Measurements from ENCODE around the gene RALB.
A peak's percentile ranks its signal among the peaks of the same experiment; 100 is the strongest.
"Not testable (repeated sequence)": the region's sequence is repeated elsewhere in the genome, so short reads cannot be mapped to it uniquely, and the experiment has no call there.

The RALB gene

DNA sequence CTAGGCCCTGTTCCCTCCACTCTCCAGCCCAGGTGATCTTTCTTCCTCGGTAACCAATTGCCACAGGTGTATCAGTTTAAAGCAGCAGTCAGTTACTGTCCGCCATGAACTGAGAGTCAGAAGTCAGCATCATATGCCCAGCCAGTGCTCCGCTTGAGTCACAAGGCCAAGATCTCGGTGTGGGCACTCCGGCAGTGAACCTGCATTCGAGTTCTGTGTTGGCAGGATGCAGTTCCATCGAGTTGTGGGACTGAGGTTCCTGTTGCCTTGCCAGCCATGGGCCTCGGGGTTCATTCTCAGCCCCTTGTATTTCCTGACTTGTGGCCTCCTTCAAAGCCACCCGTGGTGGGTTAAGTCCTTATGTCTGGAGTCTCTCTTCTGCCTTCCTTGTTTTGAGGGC is 26.3 kb upstream of the RALB start:
- no peaks in the 10 kb centered on the region for H3K9me3 ChIP-seq (ENCODE audit: control insufficient read depth in 1 of 2, low read length in 2 of 2)
- H3K36me3 ChIP-seq (ENCODE audit: control insufficient read depth in 1 of 2, insufficient read depth in 2 of 2, low read length in 2 of 2), result no peaks in the 10 kb centered on the region
- H3K4me1 ChIP-seq (ENCODE audit: control insufficient read depth in 1 of 2, insufficient read depth in 2 of 2, low read length in 2 of 2), result peaks cover 4 to 15% of the 10 kb centered on the region in 2 donors
- H3K27ac ChIP-seq (ENCODE audit: low read length), result no peak overlapping the region
- no peaks in the 10 kb centered on the region for H3K27me3 ChIP-seq (ENCODE audit: low read depth, low read length)
- H3K4me3 ChIP-seq (ENCODE audit: low read depth in 1 of 2, low read length in 2 of 2), result no peak overlapping the region

DNA sequence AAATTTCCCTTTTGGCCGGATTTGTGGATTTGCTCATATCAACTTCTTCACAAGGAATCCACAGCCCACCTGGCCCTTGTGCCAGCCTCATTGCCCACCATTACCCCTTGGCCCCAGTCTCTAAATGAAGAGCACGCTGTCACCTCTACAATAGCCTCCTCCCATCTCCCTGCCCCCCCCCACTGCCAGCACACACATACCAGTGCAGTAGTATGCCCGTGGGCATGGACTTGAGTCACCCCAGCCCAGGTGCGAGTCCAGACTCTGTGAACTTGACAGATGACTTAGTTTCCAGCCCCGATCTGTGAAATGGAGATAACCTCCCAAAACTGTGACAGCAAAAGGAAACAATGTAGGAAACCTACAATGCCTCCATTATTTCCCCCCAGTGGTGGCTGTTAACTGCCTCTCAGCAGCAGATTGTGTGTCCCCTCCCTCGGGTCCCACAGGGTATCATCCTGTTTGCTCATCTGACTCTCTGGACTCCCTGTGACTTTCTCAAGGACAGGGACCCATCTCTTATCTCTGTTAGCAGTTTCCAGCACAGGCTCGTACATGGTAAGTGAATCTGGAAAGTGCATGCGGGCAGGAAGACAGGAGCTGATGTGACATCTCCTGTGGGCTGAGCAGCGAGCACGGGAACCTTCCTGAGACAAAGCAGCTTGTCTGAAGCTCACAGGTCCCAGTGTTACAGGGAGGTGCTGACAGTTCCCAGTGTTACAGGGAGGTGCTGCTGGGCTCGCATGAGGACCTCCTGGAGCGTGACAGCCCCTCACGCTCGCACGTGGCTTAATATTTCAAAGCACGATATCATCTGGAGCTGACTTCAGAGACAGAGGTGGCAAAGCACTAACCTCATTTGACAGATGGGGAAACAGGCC is 25.3 kb upstream of the RALB start:
- Histone ChIP-seq H3K4me1 (ENCODE audit: control insufficient read depth in 1 of 2, insufficient read depth in 2 of 2, low read length in 2 of 2) (peaks cover 0 to 5% of the 10 kb centered on the region in 2 donors), H3K27me3 (ENCODE audit: low read depth, low read length) (no peaks in the 10 kb centered on the region), H3K9me3 (ENCODE audit: control insufficient read depth in 1 of 2, low read length in 2 of 2) (no peaks in the 10 kb centered on the region), H3K4me3 (ENCODE audit: low read depth in 1 of 2, low read length in 2 of 2) (no peak overlapping the region), H3K36me3 (ENCODE audit: control insufficient read depth in 1 of 2, insufficient read depth in 2 of 2, low read length in 2 of 2) (no peaks in the 10 kb centered on the region), H3K27ac (ENCODE audit: low read length) (no peak overlapping the region)

DNA sequence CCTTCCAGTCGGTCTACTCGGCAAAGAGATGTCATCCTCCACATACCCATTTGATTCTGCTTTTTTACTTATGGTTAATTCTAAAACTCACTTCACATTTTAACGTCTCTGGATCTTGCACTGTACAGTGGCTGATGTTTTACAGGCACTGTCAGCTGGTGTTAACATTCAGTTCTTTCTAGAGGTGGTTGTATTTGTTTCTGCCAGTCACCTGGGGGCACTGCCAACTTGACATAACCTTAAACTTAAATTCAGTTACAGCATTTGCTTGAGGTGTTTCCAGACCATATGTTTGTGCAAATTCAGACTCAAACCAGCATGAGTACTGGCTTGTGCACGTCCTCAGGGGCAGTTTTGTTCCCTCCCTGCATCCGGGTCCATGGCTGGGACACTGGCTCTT is 24.1 kb upstream of the RALB start:
- Histone ChIP-seq H3K27me3 (ENCODE audit: low read depth, low read length) (no peaks in the 10 kb centered on the region), H3K4me3 (ENCODE audit: low read depth in 1 of 2, low read length in 2 of 2) (no peak overlapping the region), H3K9me3 (ENCODE audit: control insufficient read depth in 1 of 2, low read length in 2 of 2) (no peaks in the 10 kb centered on the region), H3K4me1 (ENCODE audit: control insufficient read depth in 1 of 2, insufficient read depth in 2 of 2, low read length in 2 of 2) (peaks cover 0 to 10% of the 10 kb centered on the region in 2 donors), H3K27ac (ENCODE audit: low read length) (no peak overlapping the region), H3K36me3 (ENCODE audit: control insufficient read depth in 1 of 2, insufficient read depth in 2 of 2, low read length in 2 of 2) (no peaks in the 10 kb centered on the region)

DNA sequence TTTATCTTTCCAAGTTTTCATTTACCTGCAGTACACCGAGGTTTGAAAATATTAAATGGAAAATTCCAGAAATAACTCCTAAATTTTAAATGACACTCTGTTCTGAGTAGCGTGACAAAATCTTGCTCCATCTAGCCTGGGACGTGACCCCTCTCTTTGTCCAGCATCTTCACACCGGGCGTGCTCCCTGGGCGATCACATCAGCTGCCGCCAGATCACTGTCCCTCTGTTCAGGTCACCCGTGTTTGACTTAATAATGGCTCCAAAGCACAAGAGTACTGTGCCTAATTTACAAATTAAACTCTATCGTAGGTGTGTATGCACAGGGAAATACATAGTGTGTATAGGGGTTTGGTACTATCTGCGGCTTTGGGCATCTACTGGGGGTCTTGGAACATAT is 23.3 kb upstream of the RALB start:
- Histone ChIP-seq H3K27me3 (ENCODE audit: low read depth, low read length) (no peaks in the 10 kb centered on the region), H3K4me1 (ENCODE audit: control insufficient read depth in 1 of 2, insufficient read depth in 2 of 2, low read length in 2 of 2) (peaks cover 0 to 10% of the 10 kb centered on the region in 2 donors), H3K36me3 (ENCODE audit: control insufficient read depth in 1 of 2, insufficient read depth in 2 of 2, low read length in 2 of 2) (no peaks in the 10 kb centered on the region), H3K4me3 (ENCODE audit: low read depth in 1 of 2, low read length in 2 of 2) (no peak overlapping the region), H3K27ac (ENCODE audit: low read length) (no peak overlapping the region), H3K9me3 (ENCODE audit: control insufficient read depth in 1 of 2, low read length in 2 of 2) (no peaks in the 10 kb centered on the region)

DNA sequence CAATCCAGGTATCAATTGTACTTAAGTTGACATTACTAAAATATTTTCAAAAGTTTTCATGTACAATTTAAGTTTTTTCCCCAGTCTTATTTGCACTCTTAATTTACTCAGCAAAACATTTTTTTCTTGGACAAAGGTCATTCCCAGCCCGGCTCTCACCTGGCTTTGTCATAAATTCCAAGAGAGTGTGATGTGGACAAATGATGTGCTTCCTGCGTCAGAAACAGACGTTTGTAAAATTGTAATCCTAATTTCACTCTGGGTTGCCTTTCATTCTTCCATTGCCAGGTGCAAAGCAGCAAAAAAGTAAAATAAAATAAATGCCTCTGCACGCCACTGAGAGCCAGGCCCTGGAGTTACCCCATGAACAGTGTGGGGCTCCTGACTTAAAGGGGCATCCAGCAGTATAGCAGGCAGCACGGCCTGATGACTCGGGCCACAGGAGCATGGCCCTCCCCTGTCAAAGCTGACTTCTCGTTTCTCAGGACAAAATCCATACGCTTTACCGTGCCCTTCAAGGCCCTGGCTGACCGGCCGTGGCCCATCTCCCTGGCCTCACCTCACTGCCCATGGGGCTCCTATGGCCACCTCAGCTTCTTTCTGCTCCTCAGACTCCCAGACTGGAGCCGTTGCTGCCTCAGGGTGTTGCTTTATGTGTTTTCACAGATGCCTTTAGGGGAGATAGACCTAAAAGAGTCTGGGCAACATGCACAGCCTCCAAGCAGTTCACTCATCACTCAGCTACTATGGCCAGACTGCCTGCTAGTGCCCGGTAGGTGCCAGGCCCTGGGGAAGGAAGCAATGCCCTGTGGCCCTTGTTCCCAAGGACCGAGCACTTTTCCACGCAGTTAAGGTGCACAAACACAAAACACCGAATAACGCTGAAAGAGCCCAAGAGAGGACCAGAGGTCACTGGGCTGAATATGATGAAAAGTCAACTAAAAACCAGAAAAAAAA is 21.9 kb upstream of the RALB start:
- Histone ChIP-seq H3K4me3 (ENCODE audit: low read depth in 1 of 2, low read length in 2 of 2) (peak overlapping the region in 1 of 2 donors; percentile 81), H3K4me1 (ENCODE audit: control insufficient read depth in 1 of 2, insufficient read depth in 2 of 2, low read length in 2 of 2) (peaks cover 0 to 10% of the 10 kb centered on the region in 2 donors), H3K27ac (ENCODE audit: low read length) (peak overlapping the region; percentile 84), H3K9me3 (ENCODE audit: control insufficient read depth in 1 of 2, low read length in 2 of 2) (no peaks in the 10 kb centered on the region), H3K36me3 (ENCODE audit: control insufficient read depth in 1 of 2, insufficient read depth in 2 of 2, low read length in 2 of 2) (no peaks in the 10 kb centered on the region), H3K27me3 (ENCODE audit: low read depth, low read length) (no peaks in the 10 kb centered on the region)

DNA sequence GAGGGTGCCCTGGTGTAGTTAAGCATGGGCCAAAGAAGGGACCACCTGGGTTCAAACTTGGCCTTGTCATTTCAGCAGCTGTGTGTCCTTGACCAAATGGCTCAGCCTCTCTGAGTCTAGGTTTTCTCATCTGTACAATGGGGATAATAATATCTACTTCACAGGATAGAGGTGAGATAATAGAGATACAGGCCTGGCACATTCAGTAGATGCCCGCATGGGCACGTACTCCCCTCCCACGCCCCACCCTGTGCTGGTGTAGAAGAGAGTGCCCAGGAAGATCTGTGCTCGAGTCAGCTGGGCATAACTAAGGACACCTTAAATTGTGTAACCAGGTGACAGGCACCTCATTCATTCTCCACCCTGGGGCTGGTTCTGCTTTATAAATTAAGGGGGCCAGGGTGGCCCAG is 21.1 kb upstream of the RALB start:
- H3K27me3 ChIP-seq (ENCODE audit: low read depth, low read length), result no peaks in the 10 kb centered on the region
- H3K9me3 ChIP-seq (ENCODE audit: control insufficient read depth in 1 of 2, low read length in 2 of 2), result no peaks in the 10 kb centered on the region
- peak overlapping the region; percentile 84 for H3K27ac ChIP-seq (ENCODE audit: low read length)
- H3K36me3 ChIP-seq (ENCODE audit: control insufficient read depth in 1 of 2, insufficient read depth in 2 of 2, low read length in 2 of 2), result no peaks in the 10 kb centered on the region
- H3K4me1 ChIP-seq (ENCODE audit: control insufficient read depth in 1 of 2, insufficient read depth in 2 of 2, low read length in 2 of 2), result peaks cover 0 to 10% of the 10 kb centered on the region in 2 donors
- peak overlapping the region; percentile 55 to 81 for H3K4me3 ChIP-seq (ENCODE audit: low read depth in 1 of 2, low read length in 2 of 2)

DNA sequence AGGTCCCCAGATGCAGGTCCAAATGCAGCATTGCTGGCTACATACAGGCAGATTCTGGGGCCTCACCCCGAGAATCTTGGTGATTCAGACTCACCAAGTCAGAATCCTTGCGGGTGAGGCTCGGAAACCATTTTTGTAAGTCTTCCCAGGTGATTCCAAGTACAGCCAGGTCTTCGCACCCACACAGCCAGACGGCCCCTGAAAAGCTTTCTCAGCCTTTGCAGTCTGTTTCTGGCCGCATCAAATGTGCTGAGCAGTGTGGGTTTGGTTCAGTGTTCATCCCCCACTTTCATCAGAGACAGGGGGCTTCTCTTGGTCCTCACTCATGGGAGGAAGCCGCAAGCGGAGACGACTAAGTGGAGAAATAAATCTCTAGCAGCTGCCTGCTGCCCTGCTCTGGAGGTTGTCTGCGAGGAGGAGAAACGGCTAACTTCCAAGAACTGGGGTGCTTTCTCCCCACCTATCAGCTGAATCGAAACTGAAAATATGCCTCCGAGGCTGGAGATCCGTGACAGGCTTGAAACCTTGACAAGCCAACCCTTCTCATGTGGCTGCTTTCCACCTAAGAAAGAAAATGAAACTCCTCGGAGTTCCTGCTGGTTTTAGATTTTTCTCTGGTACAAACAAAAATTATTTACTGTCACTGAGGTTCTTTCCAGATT is 20.5 kb upstream of the RALB start:
- Histone ChIP-seq H3K9me3 (ENCODE audit: control insufficient read depth in 1 of 2, low read length in 2 of 2) (no peaks in the 10 kb centered on the region), H3K4me3 (ENCODE audit: low read depth in 1 of 2, low read length in 2 of 2) (peak overlapping the region; percentile 55 to 81), H3K36me3 (ENCODE audit: control insufficient read depth in 1 of 2, insufficient read depth in 2 of 2, low read length in 2 of 2) (no peaks in the 10 kb centered on the region), H3K27ac (ENCODE audit: low read length) (peak overlapping the region; percentile 84), H3K27me3 (ENCODE audit: low read depth, low read length) (no peaks in the 10 kb centered on the region), H3K4me1 (ENCODE audit: control insufficient read depth in 1 of 2, insufficient read depth in 2 of 2, low read length in 2 of 2) (peaks cover 0 to 10% of the 10 kb centered on the region in 2 donors)

DNA sequence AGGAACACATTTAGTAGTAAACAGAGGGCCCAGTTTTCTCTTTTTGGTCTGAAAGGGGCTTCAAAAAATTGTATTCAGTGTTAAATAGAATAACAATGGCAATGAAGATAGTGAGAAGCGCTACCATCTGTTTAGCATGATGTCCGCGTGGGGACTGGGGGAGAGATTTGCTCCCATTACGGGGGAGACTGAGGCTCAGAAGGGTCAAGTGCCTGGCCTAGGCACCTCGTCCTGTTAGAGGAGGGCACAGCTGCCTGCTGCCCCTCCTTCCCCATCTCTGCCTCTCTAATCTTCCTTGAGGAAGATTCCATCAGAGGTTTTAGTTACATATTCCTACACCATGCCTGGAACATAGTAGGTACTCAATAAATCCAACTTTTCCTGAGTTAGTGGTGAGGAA is 19.4 kb upstream of the RALB start:
- Histone ChIP-seq H3K27ac (ENCODE audit: low read length) (no peak overlapping the region), H3K9me3 (ENCODE audit: control insufficient read depth in 1 of 2, low read length in 2 of 2) (no peaks in the 10 kb centered on the region), H3K36me3 (ENCODE audit: control insufficient read depth in 1 of 2, insufficient read depth in 2 of 2, low read length in 2 of 2) (no peaks in the 10 kb centered on the region), H3K4me1 (ENCODE audit: control insufficient read depth in 1 of 2, insufficient read depth in 2 of 2, low read length in 2 of 2) (peaks cover 0 to 10% of the 10 kb centered on the region in 2 donors), H3K27me3 (ENCODE audit: low read depth, low read length) (no peaks in the 10 kb centered on the region), H3K4me3 (ENCODE audit: low read depth in 1 of 2, low read length in 2 of 2) (no peak overlapping the region)

DNA sequence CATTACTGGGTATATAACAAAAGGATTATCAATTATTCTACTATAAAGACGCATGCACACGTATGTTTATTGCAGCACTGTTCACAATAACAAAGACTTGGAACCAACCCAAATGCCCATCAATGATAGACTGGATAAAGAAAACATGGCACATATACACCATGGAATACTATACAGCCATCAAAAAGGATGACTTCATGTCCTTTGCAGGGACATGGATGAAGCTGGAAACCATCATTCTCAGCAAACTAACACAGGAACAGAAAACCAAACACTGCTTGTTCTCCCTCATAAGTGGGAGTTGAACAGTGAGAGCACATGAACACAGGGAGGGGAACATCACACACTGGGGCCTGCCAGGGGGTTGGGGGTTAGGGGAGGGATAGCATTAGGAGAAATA is 17.5 kb upstream of the RALB start:
- H3K4me1 ChIP-seq (ENCODE audit: control insufficient read depth in 1 of 2, insufficient read depth in 2 of 2, low read length in 2 of 2), result peaks cover 6 to 10% of the 10 kb centered on the region in 2 donors
- H3K9me3 ChIP-seq (ENCODE audit: control insufficient read depth in 1 of 2, low read length in 2 of 2); H3K27me3 ChIP-seq (ENCODE audit: low read depth, low read length); H3K36me3 ChIP-seq (ENCODE audit: control insufficient read depth in 1 of 2, insufficient read depth in 2 of 2, low read length in 2 of 2); H3K27ac ChIP-seq (ENCODE audit: low read length); H3K4me3 ChIP-seq (ENCODE audit: low read depth in 1 of 2, low read length in 2 of 2): not testable (repeated sequence)

DNA sequence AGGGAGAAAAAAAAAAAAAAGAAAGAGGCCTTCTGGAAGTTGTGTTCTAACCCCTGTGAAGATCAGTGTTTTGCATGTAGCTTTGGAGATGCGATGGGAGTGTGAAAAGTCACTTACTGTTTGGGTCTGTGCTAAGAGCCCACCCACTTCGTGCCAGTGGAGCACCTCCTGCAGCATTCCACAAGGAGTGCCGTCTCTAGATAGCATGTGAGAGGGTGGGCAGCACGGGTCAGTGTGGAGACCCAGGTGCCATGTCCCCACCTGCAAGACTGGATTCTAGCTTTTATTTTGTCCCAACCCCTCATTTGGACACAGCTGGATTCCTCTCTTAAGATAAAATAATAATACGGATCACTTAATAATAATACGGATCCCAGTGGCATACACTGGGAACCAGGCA is 17.0 kb upstream of the RALB start:
- peaks cover 6 to 10% of the 10 kb centered on the region in 2 donors for H3K4me1 ChIP-seq (ENCODE audit: control insufficient read depth in 1 of 2, insufficient read depth in 2 of 2, low read length in 2 of 2)
- H3K36me3 ChIP-seq (ENCODE audit: control insufficient read depth in 1 of 2, insufficient read depth in 2 of 2, low read length in 2 of 2), result no peaks in the 10 kb centered on the region
- H3K27ac ChIP-seq (ENCODE audit: low read length), result no peak overlapping the region
- H3K27me3 ChIP-seq (ENCODE audit: low read depth, low read length), result no peaks in the 10 kb centered on the region
- H3K9me3 ChIP-seq (ENCODE audit: control insufficient read depth in 1 of 2, low read length in 2 of 2), result no peaks in the 10 kb centered on the region
- no peak overlapping the region for H3K4me3 ChIP-seq (ENCODE audit: low read depth in 1 of 2, low read length in 2 of 2)

DNA sequence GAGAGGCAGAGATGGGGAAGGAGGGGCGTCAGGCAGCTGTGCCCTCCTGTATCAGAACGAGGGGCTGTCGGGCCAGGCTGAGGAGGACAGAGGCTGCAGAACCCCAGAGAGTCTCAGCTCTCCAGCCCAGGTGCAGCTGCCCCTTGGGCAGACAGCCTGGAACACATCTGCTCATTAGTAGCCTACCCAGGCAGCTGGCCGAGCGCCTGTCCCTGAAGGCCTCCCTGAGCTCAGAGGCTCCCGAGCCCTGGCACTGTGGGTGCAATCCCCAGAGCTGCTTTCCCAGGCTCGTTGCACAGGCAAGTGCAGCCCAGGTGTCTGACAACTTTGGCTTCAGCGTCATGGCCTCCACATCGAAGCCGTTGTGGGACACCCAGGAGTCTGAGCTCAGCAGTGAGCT is 16.3 kb upstream of the RALB start:
- Histone ChIP-seq H3K36me3 (ENCODE audit: control insufficient read depth in 1 of 2, insufficient read depth in 2 of 2, low read length in 2 of 2) (no peaks in the 10 kb centered on the region), H3K9me3 (ENCODE audit: control insufficient read depth in 1 of 2, low read length in 2 of 2) (no peaks in the 10 kb centered on the region), H3K27me3 (ENCODE audit: low read depth, low read length) (no peaks in the 10 kb centered on the region), H3K27ac (ENCODE audit: low read length) (no peak overlapping the region), H3K4me1 (ENCODE audit: control insufficient read depth in 1 of 2, insufficient read depth in 2 of 2, low read length in 2 of 2) (peaks cover 6 to 10% of the 10 kb centered on the region in 2 donors), H3K4me3 (ENCODE audit: low read depth in 1 of 2, low read length in 2 of 2) (no peak overlapping the region)
